Activated T-cell treated with anti-CD3 and anti-CD28 coated beads, Interleukin-2, amount 50 U/mL, for 4 hours (primary cell): Measurements from ENCODE around the gene PLAC8L1. TPM values are rescaled to one million over a fixed set of nuclear protein-coding genes. Genes with fewer than 3 reads are reported as not detected.
"Not testable (repeated sequence)": the region's sequence is repeated elsewhere in the genome, so short reads cannot be mapped to it uniquely, and the experiment has no call there.

Experiments
- ATAC-seq, 2 donors: fragments of 200-7000 bp; cut with Tn5 transposase; one replicate each; pipeline ENCODE4 v1.10.0; 2021
- DNase-seq: peaks from one replicate; pipeline ENCODE4 v3.0.0-alpha.2; 2020
- H3K27me3 Mint-ChIP-seq: one replicate; pipeline ENCODE4 v1.8.0; 2021; ENCODE audit warnings: low read depth, mixed read lengths
- H3K36me3 Mint-ChIP-seq: one replicate; pipeline ENCODE4 v1.8.0; 2022; ENCODE audit warnings: mixed read lengths; ENCODE audit not compliant: insufficient read depth
- H3K4me1 Mint-ChIP-seq: one replicate; pipeline ENCODE4 v1.8.0; 2021; ENCODE audit warnings: low read depth, mixed read lengths
- H3K4me3 Mint-ChIP-seq: one replicate; pipeline ENCODE4 v1.8.0; 2021; ENCODE audit warnings: mild to moderate bottlenecking, moderate library complexity, mixed read lengths
- H3K9me3 Mint-ChIP-seq: one replicate; pipeline ENCODE4 v1.8.0; 2021; ENCODE audit warnings: mixed read lengths
- total RNA-seq, 3 donors: library from RNA; stranded (reverse); gene quantifications; one replicate each; pipeline ENCODE4 v1.2.1, GENCODE V29; 2021

Gene PLAC8L1
- under 1 TPM in 2 of 3 donors, not detected in 1; 0.35 to 0.55 TPM for total RNA-seq

DNA sequence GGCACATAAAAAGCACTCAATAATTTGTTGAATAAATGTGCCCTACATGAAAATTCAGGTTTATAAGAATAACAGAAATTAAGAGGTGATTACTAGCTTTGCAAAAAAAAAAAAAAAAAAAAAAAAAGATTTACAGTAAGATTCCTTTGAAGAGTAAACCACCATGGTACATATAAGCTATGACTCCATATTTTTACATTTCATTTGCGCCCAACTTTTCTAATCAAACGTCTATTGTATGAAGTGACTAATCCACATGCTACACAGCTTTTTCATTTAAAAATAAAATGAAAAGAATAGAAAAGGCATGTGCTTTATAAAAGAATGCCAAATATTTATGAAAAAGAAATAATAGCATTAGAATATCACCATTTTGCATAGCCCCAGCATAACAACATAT lies at the start of gene PLAC8L1:
TSS of gene PLAC8L1 (minus strand) at position 101 of the 400 bp plus-strand sequence. CDS start 1,266 bp downstream, outside the sequence.
- H3K27me3 Mint-ChIP-seq = no peaks in the 10 kb centered on the region

GRCh38 chr5:146151970-146152369 lies 46.6 kb upstream of the PLAC8L1 start:
- DNase-seq = no peak
- peaks cover 48% of the 10 kb centered on the region for H3K36me3 Mint-ChIP-seq
- no peaks in the 10 kb centered on the region for H3K27me3 Mint-ChIP-seq
- no peak overlapping the region for H3K4me3 Mint-ChIP-seq
- no peaks in the 10 kb centered on the region for H3K9me3 Mint-ChIP-seq
- no peak for ATAC-seq
- peaks cover 2% of the 10 kb centered on the region for H3K4me1 Mint-ChIP-seq

More for the DNA sequence above, at the start of gene PLAC8L1:
- Mint-ChIP-seq H3K4me3 (no peak within 1 kb of the TSS), H3K4me1 (no peaks in the 10 kb centered on the region), H3K9me3 (no peaks in the 10 kb centered on the region), H3K36me3 (peaks cover 11% of the 10 kb centered on the region)
- no peak for DNase-seq
- ATAC-seq = no peak

- Mint-ChIP-seq H3K9me3 (no peaks in the 10 kb centered on the region), H3K4me3 (no peak overlapping the region), H3K4me1 (no peaks in the 10 kb centered on the region), H3K27me3 (no peaks in the 10 kb centered on the region), H3K36me3 (peaks cover 40% of the 10 kb centered on the region)
- ATAC-seq (no peak), DNase-seq (no peak)
Measured at GRCh38 chr5:146137967-146138403, 32.6 kb upstream of the PLAC8L1 start.

DNA sequence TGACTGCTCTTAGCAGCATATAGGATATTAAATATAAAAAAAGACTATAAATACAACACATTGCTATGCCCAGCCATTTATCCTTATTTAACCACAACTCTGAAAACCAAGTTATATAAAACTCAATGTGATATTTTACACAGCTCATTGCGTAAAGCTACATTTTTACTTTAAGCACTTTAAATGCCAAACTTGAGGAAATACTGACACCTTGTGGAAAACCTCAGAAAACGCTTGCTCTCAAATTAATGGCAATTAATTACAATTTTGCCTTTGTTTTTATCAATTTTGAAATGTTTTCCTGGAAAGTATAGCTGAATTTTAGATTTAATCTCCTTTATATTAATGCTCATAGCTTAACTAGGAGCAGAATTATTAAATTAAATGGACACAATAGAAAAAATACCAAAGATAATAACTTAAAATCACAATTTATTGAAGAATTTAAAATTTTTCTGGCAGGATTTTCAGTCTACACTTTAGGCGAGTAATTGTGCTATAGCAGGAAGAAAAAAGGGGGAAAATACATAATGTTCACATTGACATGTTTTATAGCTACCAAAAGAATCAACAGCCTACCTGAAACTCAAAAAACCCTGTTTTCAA lies 25.2 kb upstream of the PLAC8L1 start:
- Mint-ChIP-seq H3K4me1 (no peaks in the 10 kb centered on the region), H3K4me3 (no peak overlapping the region), H3K36me3 (peaks cover 49% of the 10 kb centered on the region), H3K9me3 (no peaks in the 10 kb centered on the region), H3K27me3 (no peaks in the 10 kb centered on the region)
- no peak for DNase-seq
- no peak for ATAC-seq

DNA sequence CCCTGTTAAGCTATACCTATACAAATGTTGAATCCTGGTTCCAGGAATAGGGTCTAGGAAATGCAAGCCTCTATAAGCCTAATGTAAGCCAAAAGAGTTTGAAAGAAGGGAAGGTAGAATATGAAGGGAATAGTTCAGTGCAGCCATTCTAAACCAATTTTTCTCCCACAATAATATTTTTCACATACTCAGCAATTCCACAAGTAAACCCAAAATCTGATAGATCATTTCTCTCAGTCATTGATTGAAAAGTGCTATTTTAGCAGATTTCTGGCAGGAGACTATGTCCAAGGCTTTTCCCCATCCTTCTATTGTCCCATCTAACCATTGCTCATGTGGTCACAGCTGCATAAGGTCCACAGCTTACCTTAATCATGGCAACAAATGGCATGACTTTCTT lies 20.7 kb upstream of the PLAC8L1 start:
- Mint-ChIP-seq H3K27me3 (no peaks in the 10 kb centered on the region), H3K36me3 (peaks cover 59% of the 10 kb centered on the region), H3K9me3 (no peaks in the 10 kb centered on the region), H3K4me1 (no peaks in the 10 kb centered on the region), H3K4me3 (no peak overlapping the region)
- DNase-seq (no peak), ATAC-seq (no peak)

DNA sequence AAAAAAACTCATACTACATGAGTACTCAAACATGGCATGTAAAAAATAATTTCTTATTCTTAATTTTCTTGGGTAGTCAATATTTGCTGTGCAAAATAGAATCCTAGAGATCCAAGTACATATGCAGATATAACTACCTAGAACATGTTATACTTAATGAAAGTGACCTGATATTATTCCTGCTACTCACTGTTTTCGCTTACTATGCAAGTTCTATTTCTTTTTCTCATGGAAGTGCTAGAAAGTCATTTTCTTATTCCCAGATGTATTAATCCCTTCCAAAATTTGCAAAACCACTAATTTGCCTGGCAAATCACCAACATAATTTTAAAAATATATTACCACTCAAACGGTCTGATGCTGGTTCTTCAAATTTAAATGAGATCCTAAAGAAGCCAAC lies 19.2 kb upstream of the PLAC8L1 start:
- no peaks in the 10 kb centered on the region for H3K9me3 Mint-ChIP-seq

DNA sequence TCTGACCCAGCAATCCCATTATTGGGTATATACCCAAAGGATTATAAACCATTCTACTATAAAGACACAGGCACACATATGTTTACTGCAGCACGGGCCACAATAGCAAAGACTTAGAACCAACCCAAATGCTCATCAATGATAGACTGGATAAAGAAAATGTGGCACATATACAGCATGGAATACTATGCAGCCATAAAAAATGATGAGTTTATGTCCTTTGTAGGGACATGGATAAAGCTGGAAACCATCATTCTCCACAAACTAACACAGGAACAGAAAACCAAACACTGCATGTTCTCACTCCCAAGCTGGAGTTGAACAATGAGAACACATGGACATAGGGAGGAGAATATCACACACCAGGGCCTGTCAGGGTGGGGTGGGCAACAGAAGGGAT lies 16.1 kb upstream of the PLAC8L1 start:
- not testable (repeated sequence) for ATAC-seq
- H3K36me3 Mint-ChIP-seq = peaks cover 74% of the 10 kb centered on the region

More for the DNA sequence above, 19.2 kb upstream of the PLAC8L1 start:
- Mint-ChIP-seq H3K27me3 (no peaks in the 10 kb centered on the region), H3K4me1 (no peaks in the 10 kb centered on the region), H3K36me3 (peaks cover 67% of the 10 kb centered on the region), H3K4me3 (no peak overlapping the region)
- DNase-seq (no peak), ATAC-seq (no peak)

DNA sequence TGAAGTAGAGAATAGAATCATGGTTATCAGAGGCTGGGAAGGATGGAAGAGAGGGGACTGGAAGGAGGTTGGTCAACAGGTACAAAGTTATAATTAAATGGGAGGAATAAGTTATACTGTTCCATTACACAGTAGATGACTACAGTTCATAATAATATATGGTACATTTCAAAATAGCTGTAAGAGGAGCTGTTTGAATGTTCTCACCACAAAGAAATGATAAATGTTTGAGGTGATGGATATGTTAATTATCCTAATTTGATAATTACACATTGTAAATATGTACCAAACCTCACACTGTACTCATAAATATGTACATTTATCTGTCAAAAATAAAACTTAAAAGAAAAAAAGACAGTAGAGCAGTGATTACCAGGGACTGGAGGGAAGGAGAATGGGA lies 12.9 kb upstream of the PLAC8L1 start:
- H3K27me3 Mint-ChIP-seq = no peaks in the 10 kb centered on the region
- no peaks in the 10 kb centered on the region for H3K4me1 Mint-ChIP-seq
- no peak for DNase-seq
- ATAC-seq = no peak
- peaks cover 62% of the 10 kb centered on the region for H3K36me3 Mint-ChIP-seq
- H3K4me3 Mint-ChIP-seq = no peak overlapping the region
- no peaks in the 10 kb centered on the region for H3K9me3 Mint-ChIP-seq

More for the DNA sequence above, 16.1 kb upstream of the PLAC8L1 start:
- DNase-seq, H3K4me1 Mint-ChIP-seq, H3K9me3 Mint-ChIP-seq, H3K4me3 Mint-ChIP-seq, H3K27me3 Mint-ChIP-seq: not testable (repeated sequence)

- not testable (repeated sequence) for H3K4me3 Mint-ChIP-seq, H3K27me3 Mint-ChIP-seq
- H3K36me3 Mint-ChIP-seq = peaks cover 58% of the 10 kb centered on the region
Measured at GRCh38 chr5:146117216-146117615, 11.8 kb upstream of the PLAC8L1 start.

DNA sequence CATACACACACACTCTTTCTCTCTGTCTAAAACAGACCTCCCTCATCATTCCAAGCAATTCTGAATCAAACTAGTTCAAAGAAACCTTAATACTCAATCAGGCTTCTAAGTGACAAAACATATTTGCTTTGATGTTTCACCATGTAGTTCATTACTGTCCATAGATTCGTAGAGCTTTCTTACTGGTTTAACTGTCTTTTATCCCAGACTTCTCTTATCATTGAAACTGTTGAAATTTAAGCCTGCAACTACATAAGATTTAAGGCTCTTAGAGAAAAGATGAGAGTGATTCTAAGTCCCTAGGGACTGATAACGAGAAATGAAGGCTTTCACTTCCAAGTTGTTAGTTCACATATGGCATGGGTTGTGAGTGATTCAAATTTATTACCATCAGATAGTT lies 11.0 kb upstream of the PLAC8L1 start:
- no peaks in the 10 kb centered on the region for H3K27me3 Mint-ChIP-seq
- H3K36me3 Mint-ChIP-seq = peaks cover 54% of the 10 kb centered on the region
- no peaks in the 10 kb centered on the region for H3K4me1 Mint-ChIP-seq
- no peak overlapping the region for H3K4me3 Mint-ChIP-seq
- DNase-seq (no peak), ATAC-seq (no peak)
- H3K9me3 Mint-ChIP-seq = no peaks in the 10 kb centered on the region

More at GRCh38 chr5:146117216-146117615, 11.8 kb upstream of the PLAC8L1 start:
- H3K9me3 Mint-ChIP-seq, H3K4me1 Mint-ChIP-seq, ATAC-seq, DNase-seq: not testable (repeated sequence)

- no peak overlapping the region for H3K4me3 Mint-ChIP-seq
- DNase-seq (no peak), ATAC-seq (no peak)
- H3K36me3 Mint-ChIP-seq = peaks cover 23% of the 10 kb centered on the region
- H3K4me1 Mint-ChIP-seq = no peaks in the 10 kb centered on the region
- H3K9me3 Mint-ChIP-seq = no peaks in the 10 kb centered on the region
- H3K27me3 Mint-ChIP-seq = no peaks in the 10 kb centered on the region
Measured at GRCh38 chr5:146112476-146112875, 7.1 kb upstream of the PLAC8L1 start.

GRCh38 chr5:146111409-146111808 lies 6.0 kb upstream of the PLAC8L1 start:
- Mint-ChIP-seq H3K36me3 (peaks cover 20% of the 10 kb centered on the region), H3K4me1 (no peaks in the 10 kb centered on the region), H3K27me3 (no peaks in the 10 kb centered on the region), H3K9me3 (no peaks in the 10 kb centered on the region), H3K4me3 (no peak overlapping the region)
- no peak for DNase-seq
- no peak for ATAC-seq

DNA sequence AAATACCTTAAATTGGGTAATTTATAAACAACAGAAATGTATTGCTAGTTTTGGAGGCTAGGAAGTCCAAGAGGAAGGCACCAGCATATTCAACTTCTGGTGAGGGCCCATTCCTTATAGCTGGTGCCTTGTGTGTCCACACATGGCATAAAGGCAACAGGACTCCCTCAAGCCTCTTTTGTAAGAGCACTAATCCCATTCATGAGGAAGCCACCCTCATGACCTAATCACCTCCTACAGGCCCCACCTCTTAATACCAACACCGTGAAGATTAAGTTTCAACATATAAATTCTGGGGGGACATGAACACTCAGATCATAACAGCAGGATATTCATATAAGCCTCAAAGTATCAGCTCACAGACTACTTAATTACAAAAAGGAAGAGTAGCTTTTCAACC lies 4.0 kb upstream of the PLAC8L1 start:
- no peaks in the 10 kb centered on the region for H3K27me3 Mint-ChIP-seq
- H3K4me1 Mint-ChIP-seq = no peaks in the 10 kb centered on the region
- ATAC-seq (no peak), DNase-seq (no peak)
- no peaks in the 10 kb centered on the region for H3K9me3 Mint-ChIP-seq
- H3K36me3 Mint-ChIP-seq = peaks cover 19% of the 10 kb centered on the region
- no peak overlapping the region for H3K4me3 Mint-ChIP-seq

GRCh38 chr5:146108870-146109269 lies 3.5 kb upstream of the PLAC8L1 start:
- DNase-seq, H3K4me3 Mint-ChIP-seq, ATAC-seq, H3K27me3 Mint-ChIP-seq, H3K4me1 Mint-ChIP-seq, H3K9me3 Mint-ChIP-seq: not testable (repeated sequence)
- H3K36me3 Mint-ChIP-seq = peaks cover 20% of the 10 kb centered on the region

DNA sequence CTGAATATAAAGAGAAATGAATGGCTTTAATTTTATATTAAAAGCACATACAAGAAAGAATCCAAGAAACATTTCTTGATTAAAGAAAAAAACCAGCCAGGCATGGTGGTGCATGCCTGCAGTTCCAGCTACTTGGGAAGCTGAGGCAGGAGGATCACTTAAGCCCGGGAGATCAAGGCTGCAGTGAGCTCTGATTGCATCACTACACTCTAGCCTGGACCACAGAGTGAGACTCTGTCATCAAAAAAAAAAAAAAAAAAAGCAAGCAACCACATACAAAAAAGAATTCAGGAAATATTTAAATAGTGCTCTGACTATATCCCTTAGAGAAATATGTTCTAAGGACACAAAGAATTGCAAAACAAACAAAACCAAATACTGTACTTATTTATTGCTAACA lies 2.5 kb upstream of the PLAC8L1 start:
- Mint-ChIP-seq H3K36me3 (peaks cover 19% of the 10 kb centered on the region), H3K4me3 (no peak overlapping the region), H3K9me3 (no peaks in the 10 kb centered on the region), H3K4me1 (no peaks in the 10 kb centered on the region), H3K27me3 (no peaks in the 10 kb centered on the region)
- DNase-seq (no peak), ATAC-seq (no peak)
